H1 (cell line): Measurements from ENCODE around the gene SPINK14.

Experiments used
- CEBPB ChIP-seq: IDR thresholded peaks from 2 replicates; pipeline ENCODE4 v1.6.1; 2012; ENCODE audit warnings: low read depth, low read length
- CREB1 ChIP-seq: IDR thresholded peaks from 2 replicates; pipeline ENCODE4 v1.6.1; 2012; ENCODE audit warnings: inconsistent platforms
- CTCF ChIP-seq, 3 experiments: IDR thresholded peaks; 1 replicate in 2 of 3; 2 replicates in 1 of 3; pipeline versions ENCODE4 v1.5.1 to v1.6.1; 2011; ENCODE audit warnings: low read length in 3 of 3, mild to moderate bottlenecking in 3 of 3, inconsistent platforms in 2 of 3, low read depth in 1 of 3, moderate library complexity in 1 of 3; ENCODE audit not compliant: insufficient read depth in 1 of 3; ENCODE audit errors: control extremely low read depth in 1 of 3
- EP300 ChIP-seq, 2 experiments: IDR thresholded peaks; 1 replicate in 1 of 2; 2 replicates in 1 of 2; pipeline ENCODE4 v1.6.1; 2011 to 2012; ENCODE audit warnings: low read depth in 2 of 2, low read length in 2 of 2, mild to moderate bottlenecking in 2 of 2, borderline replicate concordance in 1 of 2, inconsistent platforms in 1 of 2, moderate library complexity in 1 of 2
- EZH2 ChIP-seq: fragments of 200-600 bp; sonication (generic); IDR thresholded peaks from 2 replicates; pipeline ENCODE4 v1.7.1; 2012; ENCODE audit warnings: low read depth, mild to moderate bottlenecking, moderate library complexity, low read length, inconsistent platforms; ENCODE audit not compliant: severe bottlenecking
- RNF2 ChIP-seq: fragments of 200-900, 300-1000 bp; sonication (generic); IDR thresholded peaks from 2 replicates; pipeline ENCODE4 v1.7.1; 2016; ENCODE audit warnings: borderline replicate concordance, low read depth, mild to moderate bottlenecking, antibody characterized with exemption, low read length; ENCODE audit not compliant: poor library complexity, severe bottlenecking; ENCODE audit errors: missing control alignments
- SP2 ChIP-seq: IDR thresholded peaks from 2 replicates; pipeline ENCODE4 v1.6.1; 2012; ENCODE audit warnings: mild to moderate bottlenecking, low read length, inconsistent platforms
- TAF1 ChIP-seq: IDR thresholded peaks from 2 replicates; pipeline ENCODE4 v1.6.1; 2011; ENCODE audit warnings: mild to moderate bottlenecking, low read depth, low read length
- YY1 ChIP-seq: IDR thresholded peaks from 2 replicates; pipeline ENCODE4 v1.6.1; 2011; ENCODE audit warnings: low read depth, mild to moderate bottlenecking, low read length

GRCh38 chr5:148214665-148215185 is 46.4 kb downstream of the SPINK14 start:
- no peak for TF ChIP-seq CREB1
- TF ChIP-seq YY1: no peak
- TF ChIP-seq SP2: no peak
- no peak for TF ChIP-seq EZH2
- no peak for TF ChIP-seq CTCF (IDR thresholded peaks at IDR 0.05; ENCODE audit: control extremely low read depth in 1 of 3, insufficient read depth in 1 of 3, low read depth in 1 of 3, low read length in 3 of 3)
- no peak for TF ChIP-seq EP300 (IDR thresholded peaks at IDR 0.05; ENCODE audit: borderline replicate concordance in 1 of 2, low read depth in 2 of 2, low read length in 2 of 2)
- TF ChIP-seq RNF2: no peak
- no peak for TF ChIP-seq TAF1
- TF ChIP-seq CEBPB: no peak
